GM12873 (cell line): ENCODE measurements around the gene METAP1D.

Experiments used
- TF ChIP-seq, protein P1 (sequence below): IDR thresholded peaks from 2 replicates; pipeline ENCODE4 v1.5.1; 2012; ENCODE audit warnings: low read depth, mild to moderate bottlenecking, moderate library complexity, low read length, control low read depth; ENCODE audit not compliant: insufficient read depth; ENCODE audit errors: missing control alignments

The METAP1D gene

DNA sequence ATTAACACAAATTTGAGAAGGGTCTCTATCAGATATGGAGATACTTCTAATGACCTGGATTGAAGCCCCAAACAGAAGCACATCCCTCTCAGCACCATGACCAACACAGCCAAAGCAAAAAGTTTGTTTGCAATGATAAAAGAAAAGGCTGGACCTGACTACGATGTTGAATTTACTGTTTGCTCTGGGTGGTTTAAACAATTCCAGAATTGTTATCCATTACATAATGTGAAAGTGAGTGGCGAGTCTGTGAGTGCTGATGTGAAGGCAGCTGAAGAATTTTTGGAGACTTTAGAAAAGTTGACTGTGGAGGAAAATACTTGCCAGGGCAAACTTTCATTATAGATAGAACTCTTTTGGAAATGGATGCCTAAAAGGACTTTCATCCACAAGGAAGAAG is 120.4 kb downstream of the METAP1D start:
- TF ChIP-seq, protein P1, sequence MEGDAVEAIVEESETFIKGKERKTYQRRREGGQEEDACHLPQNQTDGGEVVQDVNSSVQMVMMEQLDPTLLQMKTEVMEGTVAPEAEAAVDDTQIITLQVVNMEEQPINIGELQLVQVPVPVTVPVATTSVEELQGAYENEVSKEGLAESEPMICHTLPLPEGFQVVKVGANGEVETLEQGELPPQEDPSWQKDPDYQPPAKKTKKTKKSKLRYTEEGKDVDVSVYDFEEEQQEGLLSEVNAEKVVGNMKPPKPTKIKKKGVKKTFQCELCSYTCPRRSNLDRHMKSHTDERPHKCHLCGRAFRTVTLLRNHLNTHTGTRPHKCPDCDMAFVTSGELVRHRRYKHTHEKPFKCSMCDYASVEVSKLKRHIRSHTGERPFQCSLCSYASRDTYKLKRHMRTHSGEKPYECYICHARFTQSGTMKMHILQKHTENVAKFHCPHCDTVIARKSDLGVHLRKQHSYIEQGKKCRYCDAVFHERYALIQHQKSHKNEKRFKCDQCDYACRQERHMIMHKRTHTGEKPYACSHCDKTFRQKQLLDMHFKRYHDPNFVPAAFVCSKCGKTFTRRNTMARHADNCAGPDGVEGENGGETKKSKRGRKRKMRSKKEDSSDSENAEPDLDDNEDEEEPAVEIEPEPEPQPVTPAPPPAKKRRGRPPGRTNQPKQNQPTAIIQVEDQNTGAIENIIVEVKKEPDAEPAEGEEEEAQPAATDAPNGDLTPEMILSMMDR, result no peak

DNA sequence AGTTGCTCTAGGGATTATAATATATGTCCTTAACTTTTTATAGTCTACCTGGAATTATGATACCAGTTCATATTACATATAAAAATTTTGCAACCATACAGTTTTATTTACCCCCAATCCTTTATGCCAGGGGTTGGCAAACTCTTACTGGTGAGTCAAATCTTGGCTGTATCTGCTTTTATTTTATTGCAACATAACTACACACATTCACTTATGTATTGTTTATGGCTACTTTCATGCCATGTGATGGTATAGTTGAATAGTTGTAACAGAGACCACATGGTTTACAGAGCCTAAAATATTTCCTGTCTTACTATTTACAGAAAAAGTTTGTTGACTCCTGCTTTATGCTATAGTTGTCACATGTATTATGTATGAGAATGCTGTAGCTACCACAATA is 128.7 kb downstream of the METAP1D start:
- TF ChIP-seq, protein P1, result no peak

DNA sequence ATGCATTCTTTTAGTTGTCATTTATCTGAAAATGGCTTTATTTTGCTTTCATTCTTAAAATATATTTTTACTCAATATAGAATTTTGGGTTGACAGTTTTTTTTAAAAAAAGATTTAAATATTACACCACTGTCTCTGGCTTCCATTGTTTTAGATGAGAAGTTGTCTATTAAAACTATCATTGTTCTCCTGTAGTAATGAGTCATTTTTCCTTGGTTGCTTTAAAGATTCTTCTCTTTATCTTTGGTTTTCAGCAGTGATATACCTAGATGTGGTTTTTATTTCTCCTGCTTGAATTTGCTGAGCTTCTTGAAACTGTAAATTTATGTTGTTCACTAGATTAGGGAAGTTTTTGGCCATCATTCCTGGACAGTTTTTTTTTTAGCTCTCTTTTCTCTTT is 129.7 kb downstream of the METAP1D start:
- TF ChIP-seq, protein P1, result no peak
